Small intestine (tissue), 7 donors: ENCODE measurements around the gene MYB. TPM values are rescaled to one million over a fixed set of nuclear protein-coding genes. Genes with fewer than 3 reads are reported as not detected.

Source experiments
- DNase-seq, 2 donors: peaks; one replicate each; pipeline versions ENCODE4 v3.0.0 to v3.0.0-alpha.2; 2013
- FAIRE-seq: peaks from 2 replicates; lab custom pipeline; 2012; peaks lifted over from hg19 to GRCh38; lab: Jason Lieb, UNC
- H3K27ac ChIP-seq, 3 donors: one replicate each; pipeline ENCODE4 v1.5.1; 2013; ENCODE audit warnings: low read length in 2 of 3, mild to moderate bottlenecking in 2 of 3, control low read depth in 1 of 3, inconsistent platforms in 1 of 3, low read depth in 1 of 3, moderate library complexity in 1 of 3
- H3K27me3 ChIP-seq, 3 donors: one replicate each; pipeline ENCODE4 v1.6.1; 2013; ENCODE audit warnings: low read length in 3 of 3, inconsistent platforms in 1 of 3; ENCODE audit not compliant: control insufficient read depth in 3 of 3, insufficient read depth in 3 of 3
- H3K36me3 ChIP-seq, 3 donors: one replicate each; pipeline ENCODE4 v1.6.1; 2013; ENCODE audit warnings: low read length in 3 of 3, inconsistent platforms in 1 of 3, low read depth in 1 of 3, mild to moderate bottlenecking in 1 of 3, moderate library complexity in 1 of 3; ENCODE audit not compliant: control insufficient read depth in 3 of 3, insufficient read depth in 2 of 3
- H3K4me1 ChIP-seq, 3 donors: one replicate each; pipeline ENCODE4 v1.6.1; 2013; ENCODE audit warnings: low read length in 2 of 3, inconsistent platforms in 1 of 3, low read depth in 1 of 3, mild to moderate bottlenecking in 1 of 3, moderate library complexity in 1 of 3; ENCODE audit not compliant: control insufficient read depth in 3 of 3, insufficient read depth in 2 of 3
- H3K4me3 ChIP-seq, 3 donors: one replicate each; pipeline ENCODE4 v1.5.1; 2013; ENCODE audit warnings: low read length in 3 of 3, control low read depth in 1 of 3, inconsistent platforms in 1 of 3, low read depth in 1 of 3, mild to moderate bottlenecking in 1 of 3, moderate library complexity in 1 of 3
- H3K9me3 ChIP-seq, 2 donors: one replicate each; pipeline ENCODE4 v1.6.1; 2013; ENCODE audit warnings: low read depth in 1 of 2, low read length in 1 of 2; ENCODE audit not compliant: control insufficient read depth in 2 of 2, insufficient read depth in 1 of 2
- WGBS, 3 donors: extraction: QIAGEN DNeasy Blood & Tissue Kit; methylation state at CpG; one replicate each; pipeline ENCODE4 v1.1.7; 2013; 5-methylcytosine and 5-hydroxymethylcytosine counted together
- polyA plus RNA-seq, 4 donors: library from polyadenylated mRNA; stranded (reverse) in 3 of 4; unstranded in 1 of 4; fragments of 200-250 nt in 3 of 4; fragments of 120-200 nt in 1 of 4; gene quantifications; one replicate each; pipeline versions ENCODE4 v1.2.1 to v1.2.3, GENCODE V29; 2013
- donor health status: healthy with polysubstance abuse.
- donor health status: control.
- donor health status: control.
- donor health status: Bipolar disorder and iron deficiency.
- donor health status: healthy.

Gene MYB
- polyA plus RNA-seq, 4 donors: 1.6 to 19.8 (median 7.4) TPM

DNA sequence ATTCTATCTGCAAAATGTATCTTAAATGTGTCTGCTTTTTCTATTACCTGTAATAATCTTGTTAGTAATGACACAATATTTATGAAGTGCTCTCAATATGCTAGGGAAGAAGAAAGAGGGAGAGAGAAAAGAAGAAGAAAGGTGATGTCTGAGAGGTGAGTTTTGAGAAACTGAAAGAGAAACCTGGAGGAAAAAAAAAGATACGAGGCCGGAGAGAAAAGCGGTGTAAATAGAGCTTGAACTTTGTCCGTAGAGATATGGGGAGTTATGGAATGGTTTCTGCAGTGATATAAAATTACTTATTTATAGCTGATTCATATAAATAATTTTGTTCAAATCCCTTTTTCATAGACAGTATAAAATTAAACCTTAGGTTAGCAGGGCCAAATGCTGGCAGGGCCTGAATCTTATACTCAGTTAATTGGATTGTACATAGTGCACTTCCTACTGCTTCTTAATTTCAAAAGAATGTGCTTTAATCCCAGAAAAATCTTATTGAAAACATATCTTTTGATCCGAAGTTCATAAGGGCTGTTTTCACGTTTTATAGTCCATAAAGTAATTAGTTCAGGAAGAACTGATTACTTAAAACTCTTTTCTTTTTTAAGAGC lies 43.0 kb downstream of the MYB start:
- peak; percentile 53 for FAIRE-seq
- peak overlapping the region in 1 of 3 donors; percentile 75 for H3K27ac ChIP-seq
- no peak overlapping the region for H3K4me3 ChIP-seq
- 12 to 48% (median 13%) methylated on average over 6 of the region's 6 CpGs for WGBS, 3 donors
- H3K36me3 ChIP-seq: peaks cover 0 to 4% (median 0%) of the 10 kb centered on the region in 3 donors
- peak; percentile 80 to 86 for DNase-seq
- peaks cover 0 to 2% of the 10 kb centered on the region in 2 donors for H3K9me3 ChIP-seq
- H3K4me1 ChIP-seq: peaks cover 0 to 8% (median 4%) of the 10 kb centered on the region in 3 donors
- H3K27me3 ChIP-seq: no peaks in the 10 kb centered on the region

GRCh38 chr6:135225911-135226310 lies 44.8 kb downstream of the MYB start:
- H3K4me3 ChIP-seq: no peak overlapping the region
- FAIRE-seq (no peak), DNase-seq (no peak)
- H3K27me3 ChIP-seq: no peaks in the 10 kb centered on the region
- H3K9me3 ChIP-seq: peaks cover 0 to 2% of the 10 kb centered on the region in 2 donors
- peaks cover 0 to 8% (median 4%) of the 10 kb centered on the region in 3 donors for H3K4me1 ChIP-seq
- no peak overlapping the region for H3K27ac ChIP-seq
- 90 to 98% (median 93%) methylated on average over 5 of the region's 5 CpGs for WGBS, 3 donors
- H3K36me3 ChIP-seq: no peaks in the 10 kb centered on the region

DNA sequence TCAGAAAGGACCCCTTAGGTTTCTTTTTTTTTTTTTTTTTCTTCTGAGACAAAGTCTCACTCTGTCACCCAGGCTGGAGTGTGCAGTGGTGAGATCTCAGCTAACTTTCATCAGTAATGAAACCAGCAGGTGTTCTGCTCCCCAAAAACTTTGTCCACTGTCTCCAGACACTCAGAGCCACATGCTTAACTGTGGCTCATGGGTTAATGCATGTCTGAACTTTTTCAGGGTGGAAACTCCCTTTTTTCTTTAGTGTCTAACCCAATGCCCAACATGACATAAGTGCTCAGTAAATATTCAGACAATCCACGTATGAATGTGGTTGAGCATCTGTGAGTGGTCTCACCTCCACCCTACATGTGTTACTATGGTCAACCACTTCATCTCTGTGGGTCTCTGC lies 45.4 kb downstream of the MYB start:
- FAIRE-seq: no peak
- no peaks in the 10 kb centered on the region for H3K36me3 ChIP-seq
- WGBS, 3 donors: 66 to 84% (median 78%) methylated on average over 1 of the region's 1 CpG
- no peak overlapping the region for H3K4me3 ChIP-seq
- H3K4me1 ChIP-seq: peaks cover 0 to 8% (median 4%) of the 10 kb centered on the region in 3 donors
- H3K27me3 ChIP-seq: no peaks in the 10 kb centered on the region
- no peak for DNase-seq
- no peak overlapping the region for H3K27ac ChIP-seq
- H3K9me3 ChIP-seq: peaks cover 0 to 2% of the 10 kb centered on the region in 2 donors

- peaks cover 0 to 3% (median 0%) of the 10 kb centered on the region in 3 donors for H3K36me3 ChIP-seq
Observed at GRCh38 chr6:135227349-135227748, 46.2 kb downstream of the MYB start.

DNA sequence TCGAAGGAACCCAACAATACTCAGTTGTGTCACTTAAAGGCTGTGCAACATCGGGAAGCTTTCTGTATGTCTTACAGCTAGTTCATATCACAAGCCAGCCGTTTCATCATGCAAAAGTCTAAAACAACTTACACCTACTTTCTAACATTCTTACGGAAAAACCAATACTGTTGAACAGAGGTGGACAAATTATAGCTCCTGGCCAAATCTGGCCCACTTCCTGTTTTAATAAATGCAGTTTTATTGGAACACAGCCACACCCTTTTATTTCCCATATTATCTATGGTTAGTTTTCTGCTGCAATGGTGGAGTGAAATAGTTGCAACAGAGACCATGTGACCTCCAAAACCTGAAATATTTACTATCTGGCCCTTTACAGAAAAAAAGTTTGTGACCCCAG lies 46.6 kb downstream of the MYB start:
- Histone ChIP-seq H3K4me1 (peaks cover 0 to 8% (median 4%) of the 10 kb centered on the region in 3 donors), H3K36me3 (peaks cover 0 to 3% (median 0%) of the 10 kb centered on the region in 3 donors), H3K27me3 (no peaks in the 10 kb centered on the region), H3K9me3 (peaks cover 0 to 2% of the 10 kb centered on the region in 2 donors), H3K27ac (no peak overlapping the region), H3K4me3 (no peak overlapping the region)
- DNase-seq (no peak), FAIRE-seq (no peak)
- WGBS, 3 donors: 93 to 98% (median 95%) methylated on average over 4 of the region's 4 CpGs

More at GRCh38 chr6:135227349-135227748, 46.2 kb downstream of the MYB start:
- no peak for FAIRE-seq
- DNase-seq: no peak
- Histone ChIP-seq H3K4me3 (no peak overlapping the region), H3K27ac (no peak overlapping the region), H3K27me3 (no peaks in the 10 kb centered on the region), H3K9me3 (peaks cover 0 to 2% of the 10 kb centered on the region in 2 donors), H3K4me1 (peaks cover 0 to 8% (median 4%) of the 10 kb centered on the region in 3 donors)
- 52 to 82% (median 78%) methylated on average over 2 of the region's 2 CpGs for WGBS, 3 donors

- no peak for FAIRE-seq
- no peak overlapping the region for H3K4me3 ChIP-seq
- H3K36me3 ChIP-seq: peaks cover 0 to 3% (median 0%) of the 10 kb centered on the region in 3 donors
- peaks cover 0 to 4% (median 2%) of the 10 kb centered on the region in 3 donors for H3K4me1 ChIP-seq
- H3K27ac ChIP-seq: no peak overlapping the region
- H3K27me3 ChIP-seq: no peaks in the 10 kb centered on the region
- 92 to 95% (median 93%) methylated on average over 6 of the region's 6 CpGs for WGBS, 3 donors
- no peak for DNase-seq
- peaks cover 0 to 2% of the 10 kb centered on the region in 2 donors for H3K9me3 ChIP-seq
Observed at GRCh38 chr6:135228486-135228885, 47.4 kb downstream of the MYB start.

GRCh38 chr6:135229996-135230395 lies 48.9 kb downstream of the MYB start:
- FAIRE-seq (no peak), DNase-seq (no peak)
- Histone ChIP-seq H3K27me3 (no peaks in the 10 kb centered on the region), H3K27ac (no peak overlapping the region), H3K4me1 (peaks cover 0 to 5% (median 4%) of the 10 kb centered on the region in 3 donors), H3K9me3 (peaks cover 0 to 2% of the 10 kb centered on the region in 2 donors), H3K36me3 (peaks cover 0 to 3% (median 0%) of the 10 kb centered on the region in 3 donors), H3K4me3 (no peak overlapping the region)
- WGBS, 3 donors: 80 to 98% (median 87%) methylated on average over 2 of the region's 2 CpGs

DNA sequence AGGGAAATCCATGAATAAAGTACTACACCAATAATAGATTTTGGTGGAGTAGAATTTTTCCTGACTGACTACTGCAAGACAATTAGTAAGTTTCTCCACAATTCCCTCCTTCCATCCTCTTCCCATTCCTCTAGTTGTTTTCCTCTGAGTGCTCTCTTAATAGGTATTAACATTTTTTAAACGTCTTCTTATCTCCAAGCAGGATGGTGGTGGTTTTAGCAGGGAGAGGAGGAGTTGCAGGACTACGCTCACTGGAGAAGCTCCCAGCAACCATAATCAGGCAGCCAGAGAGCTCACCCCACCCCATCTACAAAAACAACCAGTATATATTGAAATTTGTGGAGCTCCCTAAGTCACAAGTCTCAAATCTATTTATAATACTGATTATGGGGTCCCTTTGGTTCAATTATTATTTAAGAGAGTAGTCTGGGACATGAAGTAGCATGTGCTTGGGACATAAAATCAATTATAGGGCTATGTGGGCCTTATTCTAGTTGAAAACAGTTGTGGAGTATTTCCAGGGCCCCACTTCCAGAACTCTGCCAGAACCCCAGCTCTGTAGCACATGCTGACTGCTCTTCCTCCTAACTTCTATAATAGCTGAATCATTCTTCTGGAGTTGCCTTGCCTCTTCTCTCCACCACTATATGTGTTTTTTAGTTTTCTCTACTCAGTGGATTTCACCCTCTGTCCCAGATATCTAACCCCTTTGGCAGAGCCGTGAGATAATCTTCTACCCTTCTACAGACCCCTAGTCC lies 49.8 kb downstream of the MYB start:
- Histone ChIP-seq H3K9me3 (peaks cover 0 to 2% of the 10 kb centered on the region in 2 donors), H3K27ac (no peak overlapping the region), H3K4me3 (no peak overlapping the region), H3K36me3 (peaks cover 0 to 3% (median 0%) of the 10 kb centered on the region in 3 donors), H3K27me3 (no peaks in the 10 kb centered on the region), H3K4me1 (peaks cover 0 to 5% (median 4%) of the 10 kb centered on the region in 3 donors)
- FAIRE-seq (no peak), DNase-seq (no peak)
- 48 to 68% (median 57%) methylated on average over 3 of the region's 3 CpGs for WGBS, 3 donors
